Gastrocnemius medialis (tissue), 4 donors: ENCODE data around the gene FGF7. TPM values are rescaled to one million over a fixed set of nuclear protein-coding genes. Genes with fewer than 3 reads are reported as not detected.

ENCODE experiments used
- ATAC-seq, 2 donors: fragments of 150-250 bp; one replicate each; pipeline ENCODE4 v1.9.1; 2016
- DNase-seq, 2 donors: peaks; one replicate each; pipeline ENCODE4 v3.0.0-alpha.2; 2019
- H3K27ac ChIP-seq, 4 donors: fragments of 200-600 bp; sonication (generic); 1 replicate in 1 of 4; 2 replicates in 3 of 4; pipeline ENCODE4 v1.5.1; 2016 to 2018; ENCODE audit warnings: mild to moderate bottlenecking in 2 of 4, moderate library complexity in 1 of 4
- H3K27me3 ChIP-seq, 3 donors: fragments of 200-600 bp; sonication (generic) in 2 of 3; 1 replicate in 1 of 3; 2 replicates in 2 of 3; pipeline versions ENCODE4 v1.5.1 to v1.6.0; 2016 to 2019; ENCODE audit warnings: mild to moderate bottlenecking in 1 of 3, moderate library complexity in 1 of 3
- H3K36me3 ChIP-seq, 2 donors: fragments of 200-600 bp; sonication (generic) in 1 of 2; one replicate each; pipeline ENCODE4 v1.5.1; 2017 to 2018
- H3K4me1 ChIP-seq, 2 donors: fragments of 200-600 bp; sonication (generic) in 1 of 2; one replicate each; pipeline ENCODE4 v1.5.1; 2016 to 2017; ENCODE audit warnings: mild to moderate bottlenecking in 2 of 2
- H3K4me3 ChIP-seq, 4 donors: fragments of 200-600 bp; sonication (generic) in 3 of 4; 1 replicate in 1 of 4; 2 replicates in 3 of 4; pipeline ENCODE4 v1.5.1; 2016 to 2019; ENCODE audit warnings: mild to moderate bottlenecking in 2 of 4
- H3K9me3 ChIP-seq, 3 donors: fragments of 200-600 bp; sonication (generic) in 2 of 3; 1 replicate in 1 of 3; 2 replicates in 2 of 3; pipeline ENCODE4 v1.5.1; 2016 to 2019
- CTCF ChIP-seq, 5 experiments: fragments of 450-650 bp in 3 of 5; fragments of 200-600 bp in 2 of 5; sonication (generic) in 2 of 5; IDR thresholded peaks in 4 of 5; conservative IDR thresholded peaks in 1 of 5; 1 replicate in 4 of 5; 2 replicates in 1 of 5; pipeline ENCODE4 v1.5.1; 2016 to 2019; ENCODE audit warnings: antibody characterized with exemption in 5 of 5, mild to moderate bottlenecking in 3 of 5, moderate library complexity in 3 of 5
- POLR2A ChIP-seq, 2 donors: fragments of 450-650 bp; IDR thresholded peaks; one replicate each; pipeline ENCODE4 v1.6.1; 2017; ENCODE audit warnings: antibody characterized with exemption in 2 of 2, mild to moderate bottlenecking in 2 of 2, moderate library complexity in 2 of 2
- in situ Hi-C, 4 donors: fragments of 200-750 bp; cut with MboI; loops; one replicate each; pipeline versions ENCODE4 v1.15.0 to v1.8.0; 2017; ENCODE audit warnings: low sequenced_read_pairs in 4 of 4
- intact Hi-C: fragments of 100-400 bp; cut with DNase I; formaldehyde crosslinking; loops from one replicate; pipeline ENCODE4 v1.15.1; 2023; ENCODE audit warnings: low total_unique reads
- total RNA-seq, 4 donors: library from RNA; depleted of rRNA; stranded (reverse); fragments of >200 nt; gene quantifications; one replicate each; pipeline versions ENCODE4 v1.1.0 to v1.2.3, GENCODE V29; 2016

FGF7 gene
- total RNA-seq, 4 donors from 2014 or later, result 1.3 to 9.5 (median 2.0) TPM

GRCh38 chr15:49423901-49424550, 984 bp downstream of the FGF7 start:
- Histone ChIP-seq H3K9me3 (no peaks in the 10 kb centered on the region), H3K27me3 (no peaks in the 10 kb centered on the region), H3K27ac (peak overlapping the region in 2 of 4 donors; percentile 36 to 41), H3K4me3 (peak overlapping the region in 3 of 4 donors; percentile 3 to 31 (median 7)), H3K4me1 (peaks cover 0 to 4% of the 10 kb centered on the region in 2 donors), H3K36me3 (no peaks in the 10 kb centered on the region)
- no peak for ATAC-seq
- in situ Hi-C loops (loop anchor here (5.0 to 25.0 kb wide), 5 partner anchors 189 to 562 kb away; no protein-coding TSS in a partner anchor), intact Hi-C loops (loop anchor here (5.0 to 10.0 kb wide), 2 partner anchors 201 to 562 kb away; partner anchors contain the start of genes DTWD1 and FAM227B)
- no peak for TF ChIP-seq CTCF (IDR thresholded peaks at IDR 0.05 in 4 of 5, conservative IDR thresholded peaks at IDR 0.05 in 1 of 5)
- no peak for TF ChIP-seq POLR2A (IDR thresholded peaks at IDR 0.05)
- no peak for DNase-seq

GRCh38 chr15:49424954-49425353, 1.9 kb downstream of the FGF7 start:
- ATAC-seq (no peak), DNase-seq (no peak)
- TF ChIP-seq CTCF (IDR thresholded peaks at IDR 0.05 in 4 of 5, conservative IDR thresholded peaks at IDR 0.05 in 1 of 5), result no peak
- TF ChIP-seq POLR2A (IDR thresholded peaks at IDR 0.05), result no peak
- H3K4me1 ChIP-seq, result peaks cover 0 to 4% of the 10 kb centered on the region in 2 donors
- peak overlapping the region in 2 of 4 donors; percentile 4 to 31 for H3K4me3 ChIP-seq
- intact Hi-C loops, result loop anchor here (5.0 to 10.0 kb wide), 2 partner anchors 200 to 563 kb away; partner anchors contain the start of genes DTWD1 and FAM227B
- no peaks in the 10 kb centered on the region for H3K27me3 ChIP-seq
- no peaks in the 10 kb centered on the region for H3K36me3 ChIP-seq
- no peak overlapping the region for H3K27ac ChIP-seq
- in situ Hi-C loops, result loop anchor here (5.0 to 25.0 kb wide), 5 partner anchors 190 to 563 kb away; no protein-coding TSS in a partner anchor
- no peaks in the 10 kb centered on the region for H3K9me3 ChIP-seq

GRCh38 chr15:49427372-49427771, 4.3 kb downstream of the FGF7 start:
- H3K4me3 ChIP-seq, result peak overlapping the region in 1 of 4 donors; percentile 10
- DNase-seq, result no peak
- H3K4me1 ChIP-seq, result peaks cover 0 to 4% of the 10 kb centered on the region in 2 donors
- no peaks in the 10 kb centered on the region for H3K27me3 ChIP-seq
- intact Hi-C loops (loop anchor here (10.0 kb wide), 1 partner anchor 197 kb away; the partner anchor contains the start of genes DTWD1 and FAM227B), in situ Hi-C loops (loop anchor here in 3 of 4 donors (10.0 kb wide), 3 partner anchors 193 to 563 kb away; no protein-coding TSS in a partner anchor)
- H3K36me3 ChIP-seq, result no peaks in the 10 kb centered on the region
- no peak for ATAC-seq
- H3K9me3 ChIP-seq, result no peaks in the 10 kb centered on the region
- H3K27ac ChIP-seq, result peak overlapping the region in 3 of 4 donors; percentile 30 to 54 (median 42)
- TF ChIP-seq POLR2A (IDR thresholded peaks at IDR 0.05) (no peak), CTCF (IDR thresholded peaks at IDR 0.05 in 4 of 5, conservative IDR thresholded peaks at IDR 0.05 in 1 of 5) (no peak)

GRCh38 chr15:49428409-49429095, 5.5 kb downstream of the FGF7 start:
- ATAC-seq, result peak; percentile 85 to 87
- no peak for TF ChIP-seq CTCF (IDR thresholded peaks at IDR 0.05 in 4 of 5, conservative IDR thresholded peaks at IDR 0.05 in 1 of 5)
- TF ChIP-seq POLR2A (IDR thresholded peaks at IDR 0.05), result no peak
- no peak for DNase-seq
- in situ Hi-C loops, result loop anchor here in 3 of 4 donors (10.0 kb wide), 3 partner anchors 194 to 564 kb away; no protein-coding TSS in a partner anchor
- Histone ChIP-seq H3K4me3 (peak overlapping the region in 2 of 4 donors; percentile 8 to 21), H3K27me3 (no peaks in the 10 kb centered on the region), H3K36me3 (no peaks in the 10 kb centered on the region), H3K4me1 (peaks cover 0 to 4% of the 10 kb centered on the region in 2 donors), H3K9me3 (no peaks in the 10 kb centered on the region), H3K27ac (peak overlapping the region; percentile 22 to 54 (median 36))
- intact Hi-C loops, result loop anchor here (10.0 kb wide), 1 partner anchor 196 kb away; the partner anchor contains the start of genes DTWD1 and FAM227B
